Measurements from ENCODE around the gene DAPK2.

- no peak for TF ChIP-seq FOXJ3 (CRISPR knock-in tag; IDR thresholded peaks at IDR 0.05; ENCODE audit: borderline replicate concordance)
- no peak for TF ChIP-seq ZNF512 (CRISPR knock-in tag; IDR thresholded peaks at IDR 0.05; ENCODE audit: borderline replicate concordance)
- no peak for TF ChIP-seq FOXP1 (CRISPR knock-in tag; IDR thresholded peaks at IDR 0.05; ENCODE audit: borderline replicate concordance)
- TF ChIP-seq CTCF (IDR thresholded peaks at IDR 0.05) = no peak
- no peak for TF ChIP-seq MAX (CRISPR knock-in tag; IDR thresholded peaks at IDR 0.05)
- no peak for TF ChIP-seq USF2 (CRISPR knock-in tag; IDR thresholded peaks at IDR 0.05)
- no peak for TF ChIP-seq OVOL2 (CRISPR knock-in tag; IDR thresholded peaks at IDR 0.05; ENCODE audit: borderline replicate concordance)
Measured at GRCh38 chr15:63908281-63908680, 138.0 kb downstream of the DAPK2 start.

Data from WTC11 (cell line).